GM12878 (cell line): ENCODE data around the gene OVCA2. TPM values are rescaled to one million over a fixed set of nuclear protein-coding genes. Genes with fewer than 3 reads are reported as not detected.
A peak's percentile ranks its signal among the peaks of the same experiment; 100 is the strongest.

Experiments
- CTCF ChIP-seq, 3 experiments: IDR thresholded peaks in 2 of 3; conservative IDR thresholded peaks in 1 of 3; 2 replicates each; pipeline ENCODE4 v1.5.1; 2011; ENCODE audit warnings: low read depth in 3 of 3, low read length in 3 of 3, mild to moderate bottlenecking in 3 of 3, control low read depth in 2 of 3, moderate library complexity in 2 of 3, inconsistent platforms in 1 of 3, mixed read lengths in 1 of 3; ENCODE audit not compliant: control insufficient read depth in 2 of 3, insufficient read depth in 1 of 3; ENCODE audit errors: extremely low read depth in 1 of 3
- ETV6 ChIP-seq, 2 experiments: fragments of 450-650 bp in 1 of 2; IDR thresholded peaks in 1 of 2; conservative IDR thresholded peaks in 1 of 2; 2 replicates each; pipeline ENCODE4 v1.6.1; 2014; ENCODE audit warnings: antibody characterized with exemption in 1 of 2, borderline replicate concordance in 1 of 2, low read depth in 1 of 2, mild to moderate bottlenecking in 1 of 2, moderate library complexity in 1 of 2
- KDM1A ChIP-seq: fragments of 200-600 bp; sonication (generic); IDR thresholded peaks from 2 replicates; pipeline ENCODE4 v1.6.1; 2016; ENCODE audit warnings: borderline replicate concordance
- NFYB ChIP-seq: IDR thresholded peaks from 2 replicates; pipeline ENCODE4 v1.6.1; 2011; ENCODE audit warnings: low read depth, mild to moderate bottlenecking, low read length, improper control_type of control experiment, moderate library complexity; ENCODE audit not compliant: insufficient read depth
- NR2C1 ChIP-seq: fragments of 450-650 bp; IDR thresholded peaks from 2 replicates; pipeline ENCODE4 v1.6.1; 2017; ENCODE audit warnings: antibody characterized with exemption, mild to moderate bottlenecking, moderate library complexity
- PKNOX1 ChIP-seq: fragments of 450-650 bp; IDR thresholded peaks from 2 replicates; pipeline ENCODE4 v1.6.1; 2016; ENCODE audit warnings: mild to moderate bottlenecking
- RBBP5 ChIP-seq: fragments of 200-600 bp; sonication (generic); conservative IDR thresholded peaks from 2 replicates; pipeline ENCODE4 v1.6.1; 2016
- SMAD5 ChIP-seq: IDR thresholded peaks from 2 replicates; pipeline ENCODE4 v1.6.1; 2016; ENCODE audit warnings: antibody characterized with exemption, low read depth
- SMARCA5 ChIP-seq: fragments of 450-650 bp; IDR thresholded peaks from 2 replicates; pipeline ENCODE4 v1.6.1; 2017; ENCODE audit warnings: mild to moderate bottlenecking
- SMC3 ChIP-seq: IDR thresholded peaks from 2 replicates; pipeline ENCODE4 v1.6.1; 2011; ENCODE audit warnings: low read length, improper control_type of control experiment, borderline replicate concordance
- SPI1 ChIP-seq: IDR thresholded peaks from 2 replicates; pipeline ENCODE4 v1.6.1; 2011; ENCODE audit warnings: low read depth, mild to moderate bottlenecking, low read length, moderate library complexity, borderline replicate concordance; ENCODE audit not compliant: insufficient read depth
- ZNF622 ChIP-seq: fragments of 450-650 bp; IDR thresholded peaks from 2 replicates; pipeline ENCODE4 v1.6.1; 2017; ENCODE audit warnings: mild to moderate bottlenecking, inconsistent platforms
- polyA plus RNA-seq, 11 experiments: library from polyadenylated mRNA; depleted of rRNA in 4 of 11; unstranded in 6 of 11; stranded (reverse) in 5 of 11; fragments of >200 nt; fragmentation: Nextera tagmentation in 4 of 11; fragmentation: Illumina TruSeq in 1 of 11; extraction: Ambion mirVana in 4 of 11; extraction: Trizol in 1 of 11; gene quantifications; 1 replicate in 1 of 11; 2 replicates in 10 of 11; pipeline versions ENCODE4 v1.2.1 to v1.2.3, GENCODE V29; 2011 to 2016; ENCODE audit warnings: inconsistent platforms in 2 of 11, missing spikeins in 2 of 11, low read depth in 1 of 11
- total RNA-seq, 4 experiments: library from RNA; depleted of rRNA in 3 of 4; stranded (reverse); fragments of >200 nt in 3 of 4; fragmentation: Illumina TruSeq in 1 of 4; extraction: Trizol in 1 of 4; gene quantifications; 2 replicates each; pipeline versions ENCODE4 v1.2.1 to v1.2.3, GENCODE V29; 2013 to 2021

The OVCA2 gene
- total and polyA plus RNA-seq, 10 of the 15 experiments (the other 5 are each of a cell fraction or from before 2014, with no cell fraction given), result 6.1 to 75.3 (median 40.7) TPM

GRCh38 chr17:2030779-2031163 is 11.1 kb upstream of the OVCA2 start (continued):
- TF ChIP-seq SMARCA5 (peak; percentile 48; the same call in 1 of the 2 replicates), NR2C1 (no peak), CTCF (IDR thresholded peaks at IDR 0.05 in 2 of 3, conservative IDR thresholded peaks at IDR 0.05 in 1 of 3; ENCODE audit: control insufficient read depth in 2 of 3, extremely low read depth in 1 of 3, insufficient read depth in 1 of 3, low read depth in 3 of 3, low read length in 3 of 3) (peak; percentile 67 to 76 (median 72); a peak in 5 of 6 replicates), SPI1 (peak; percentile 34; the same call in 1 of the 2 replicates), ZNF622 (no peak), RBBP5 (no peak), SMAD5 (no peak), SMC3 (peak; percentile 21; the same call in 1 of the 2 replicates), ETV6 (conservative IDR thresholded peaks at IDR 0.05 in 1 of 2, IDR thresholded peaks at IDR 0.05 in 1 of 2; ENCODE audit: borderline replicate concordance in 1 of 2, low read depth in 1 of 2) (no peak), PKNOX1 (peak; percentile 75), KDM1A (no peak), NFYB (0 out of 2 replicates have a peak, but pooled peaks have one; percentile 1)
- TF ChIP-seq, all 136 proteins: peak for 12
